MM.1S (cell line): Measurements from ENCODE around the gene RAB3IL1.

Experiments used
- EZH2 ChIP-seq: fragments of 300-600 bp; sonication (generic); optimal IDR thresholded peaks from 2 replicates; pipeline ENCODE3; 2017; ENCODE audit warnings: low read depth, mild to moderate bottlenecking, antibody characterized with exemption, low read length, mixed read lengths
- TF ChIP-seq, protein P1 (sequence below): fragments of 300-600 bp; sonication (generic); IDR thresholded peaks from 2 replicates; pipeline ENCODE4 v1.5.1; 2016; ENCODE audit warnings: antibody characterized with exemption, low read length, mixed read lengths

DNA sequence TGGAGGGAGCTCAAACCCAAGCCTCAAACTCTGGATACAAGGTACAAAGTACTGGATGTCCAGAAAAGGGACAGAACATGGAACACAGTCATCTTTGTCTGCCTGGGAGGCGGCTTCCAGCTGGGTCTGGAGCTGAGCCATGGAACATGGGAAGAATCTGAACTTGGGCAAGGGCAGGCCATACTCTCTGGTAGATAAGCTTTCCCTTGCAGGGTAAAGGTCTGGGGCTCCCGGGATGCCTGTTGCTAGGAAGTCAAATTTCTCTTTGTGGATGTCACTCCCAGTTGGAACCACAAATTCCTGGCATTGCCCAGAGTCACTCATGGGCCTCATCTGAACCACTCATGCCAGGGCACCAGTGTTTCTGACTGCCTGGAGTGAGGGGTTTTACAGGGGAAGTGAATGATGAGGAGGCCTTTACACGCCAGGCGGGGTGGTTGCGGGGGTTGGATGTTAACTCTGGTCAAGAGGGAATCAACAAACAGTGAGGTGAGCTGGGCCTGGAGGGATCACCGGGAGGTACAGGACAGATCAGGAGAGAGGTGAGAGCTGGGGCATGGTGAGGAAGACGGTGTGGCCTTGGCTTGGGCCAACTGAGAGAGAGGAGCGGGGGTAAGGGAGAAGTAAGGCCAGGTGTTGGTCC, 44.3 kb upstream of the RAB3IL1 start:
- TF ChIP-seq, protein P1, sequence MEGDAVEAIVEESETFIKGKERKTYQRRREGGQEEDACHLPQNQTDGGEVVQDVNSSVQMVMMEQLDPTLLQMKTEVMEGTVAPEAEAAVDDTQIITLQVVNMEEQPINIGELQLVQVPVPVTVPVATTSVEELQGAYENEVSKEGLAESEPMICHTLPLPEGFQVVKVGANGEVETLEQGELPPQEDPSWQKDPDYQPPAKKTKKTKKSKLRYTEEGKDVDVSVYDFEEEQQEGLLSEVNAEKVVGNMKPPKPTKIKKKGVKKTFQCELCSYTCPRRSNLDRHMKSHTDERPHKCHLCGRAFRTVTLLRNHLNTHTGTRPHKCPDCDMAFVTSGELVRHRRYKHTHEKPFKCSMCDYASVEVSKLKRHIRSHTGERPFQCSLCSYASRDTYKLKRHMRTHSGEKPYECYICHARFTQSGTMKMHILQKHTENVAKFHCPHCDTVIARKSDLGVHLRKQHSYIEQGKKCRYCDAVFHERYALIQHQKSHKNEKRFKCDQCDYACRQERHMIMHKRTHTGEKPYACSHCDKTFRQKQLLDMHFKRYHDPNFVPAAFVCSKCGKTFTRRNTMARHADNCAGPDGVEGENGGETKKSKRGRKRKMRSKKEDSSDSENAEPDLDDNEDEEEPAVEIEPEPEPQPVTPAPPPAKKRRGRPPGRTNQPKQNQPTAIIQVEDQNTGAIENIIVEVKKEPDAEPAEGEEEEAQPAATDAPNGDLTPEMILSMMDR, result no peak
- TF ChIP-seq EZH2, result no peak
